A549 (cell line): Measurements from ENCODE around the gene TUBB2A.
"Not testable (repeated sequence)": the region's sequence is repeated elsewhere in the genome, so short reads cannot be mapped to it uniquely, and the experiment has no call there.

Experiments used
- CTCF ChIP-seq: fragments of >200 bp; sonication (Bioruptor Twin); formaldehyde crosslinking; IDR thresholded peaks from 3 replicates; pipeline ENCODE4 v1.5.1; 2016
- E2F6 ChIP-seq: IDR thresholded peaks from 2 replicates; pipeline ENCODE4 v1.6.1; 2012; ENCODE audit warnings: low read depth, borderline replicate concordance
- ESRRA ChIP-seq: fragments of 150-350 bp; IDR thresholded peaks from 2 replicates; pipeline ENCODE4 v1.6.1; 2014; ENCODE audit warnings: mild to moderate bottlenecking, low read length, borderline replicate concordance
- HDAC2 ChIP-seq: fragments of 200-600 bp; sonication (generic); IDR thresholded peaks from 2 replicates; pipeline ENCODE4 v1.6.1; 2016
- KDM5A ChIP-seq: fragments of 200-600 bp; sonication (generic); IDR thresholded peaks from 2 replicates; pipeline ENCODE4 v1.6.1; 2016; ENCODE audit warnings: antibody characterized with exemption, mild to moderate bottlenecking
- PBX3 ChIP-seq: IDR thresholded peaks from 2 replicates; pipeline ENCODE4 v1.6.1; 2012
- POLR2A ChIP-seq: IDR thresholded peaks from 2 replicates; pipeline ENCODE4 v1.6.1; 2012; ENCODE audit warnings: mild to moderate bottlenecking, low read length
- POLR2AphosphoS2 ChIP-seq: conservative IDR thresholded peaks from 2 replicates; pipeline ENCODE4 v1.6.1; 2012; ENCODE audit warnings: low read length, improper control_type of control experiment, inconsistent platforms
- RCOR1 ChIP-seq: fragments of 150-350 bp; IDR thresholded peaks from 2 replicates; pipeline ENCODE4 v1.6.1; 2014; ENCODE audit warnings: antibody characterized with exemption, low read length, low read depth
- REST ChIP-seq: fragments of 200-600 bp; sonication (generic); IDR thresholded peaks from 2 replicates; pipeline ENCODE4 v1.6.1; 2016; ENCODE audit warnings: antibody characterized with exemption, mild to moderate bottlenecking, moderate library complexity
- SMC3 ChIP-seq: fragments of >200 bp; sonication (Bioruptor Twin); formaldehyde crosslinking; IDR thresholded peaks from 3 replicates; pipeline ENCODE4 v1.6.1; 2018; ENCODE audit warnings: inconsistent platforms

- TF ChIP-seq CTCF, SMC3, POLR2A, E2F6, RCOR1, PBX3, POLR2AphosphoS2, REST, KDM5A, ESRRA, HDAC2: not testable (repeated sequence)
Measured at GRCh38 chr6:3179945-3180344, 22.6 kb upstream of the TUBB2A start.
